OCI-LY1 (cell line): ENCODE measurements around the gene CCL19.
"Not testable (repeated sequence)": the region's sequence is repeated elsewhere in the genome, so short reads cannot be mapped to it uniquely, and the experiment has no call there.

Experiments
- H2AFZ ChIP-seq: fragments of 200-600 bp; sonication (generic), shearing (Covaris generic); 2 replicates; pipeline ENCODE4 v1.6.0; 2014; ENCODE audit warnings: antibody characterized with exemption, mild to moderate bottlenecking, low read length
- H3F3A ChIP-seq: fragments of 200-600 bp; sonication (generic), shearing (Covaris generic); 2 replicates; pipeline ENCODE4 v1.6.0; 2014; ENCODE audit warnings: mild to moderate bottlenecking, antibody characterized with exemption, low read length, moderate library complexity; ENCODE audit not compliant: insufficient read depth
- H3K27ac ChIP-seq: fragments of 200-600 bp; sonication (generic); 2 replicates; pipeline ENCODE4 v1.5.1; 2014; ENCODE audit warnings: low read length, mixed run types, mild to moderate bottlenecking, low read depth; ENCODE audit not compliant: poor library complexity, severe bottlenecking
- H3K27me3 ChIP-seq: fragments of 200-600 bp; sonication (generic); 2 replicates; pipeline ENCODE4 v1.6.0; 2014; ENCODE audit warnings: antibody characterized with exemption, mild to moderate bottlenecking, low read length, moderate library complexity; ENCODE audit not compliant: insufficient read depth
- H3K36me3 ChIP-seq: fragments of 200-600 bp; sonication (generic); 2 replicates; pipeline ENCODE4 v1.6.1; 2014; ENCODE audit warnings: mild to moderate bottlenecking, antibody characterized with exemption, low read length, moderate library complexity, mixed read lengths; ENCODE audit not compliant: insufficient read depth
- H3K4me1 ChIP-seq: fragments of 200-600 bp; sonication (generic); 2 replicates; pipeline ENCODE4 v1.5.1; 2014; ENCODE audit warnings: mild to moderate bottlenecking, low read length, moderate library complexity; ENCODE audit not compliant: insufficient read depth, severe bottlenecking
- H3K4me2 ChIP-seq: fragments of 200-600 bp; sonication (generic), shearing (Covaris generic); 2 replicates; pipeline ENCODE4 v1.6.1; 2014; ENCODE audit warnings: low read length
- H3K4me3 ChIP-seq: fragments of 200-600 bp; sonication (generic); 2 replicates; pipeline ENCODE4 v1.5.1; 2014; ENCODE audit warnings: low read length, low read depth, mild to moderate bottlenecking, mixed read lengths; ENCODE audit not compliant: poor library complexity, severe bottlenecking
- H3K79me2 ChIP-seq: fragments of 200-600 bp; shearing (Covaris generic); 2 replicates; pipeline ENCODE4 v1.6.1; 2016; ENCODE audit warnings: mixed run types, low read length, mixed read lengths; ENCODE audit not compliant: insufficient read depth
- H3K9ac ChIP-seq: fragments of 200-600 bp; sonication (generic), shearing (Covaris generic); 2 replicates; pipeline ENCODE4 v1.6.1; 2014; ENCODE audit warnings: mild to moderate bottlenecking, low read length, mixed read lengths
- H3K9me2 ChIP-seq: fragments of 200-600 bp; sonication (generic), shearing (Covaris generic); 2 replicates; pipeline ENCODE4 v1.6.1; 2014; ENCODE audit warnings: low read depth, mild to moderate bottlenecking, low read length, mixed read lengths
- H3K9me3 ChIP-seq: fragments of 200-600 bp; shearing (Covaris generic); 2 replicates; pipeline ENCODE4 v1.6.1; 2014; ENCODE audit warnings: low read length, mixed read lengths
- H4K20me1 ChIP-seq: fragments of 200-600 bp; sonication (generic), shearing (Covaris generic); 2 replicates; pipeline ENCODE4 v1.6.0; 2016; ENCODE audit warnings: mild to moderate bottlenecking, low read length; ENCODE audit not compliant: insufficient read depth
- EZH2 ChIP-seq: fragments of 200-600 bp; sonication (generic), shearing (Covaris generic); IDR thresholded peaks from 2 replicates; pipeline ENCODE4 v1.8.0; 2017; ENCODE audit warnings: borderline replicate concordance, mixed run types, mild to moderate bottlenecking, antibody characterized with exemption, low read length, moderate library complexity, mixed read lengths
- TF ChIP-seq, protein P1 (sequence below): fragments of 200-600 bp; sonication (generic), shearing (Covaris generic); IDR thresholded peaks from 2 replicates; pipeline ENCODE4 v1.5.1; 2017; ENCODE audit warnings: mild to moderate bottlenecking, antibody characterized with exemption, low read length, moderate library complexity, mixed read lengths

CCL19 gene

DNA sequence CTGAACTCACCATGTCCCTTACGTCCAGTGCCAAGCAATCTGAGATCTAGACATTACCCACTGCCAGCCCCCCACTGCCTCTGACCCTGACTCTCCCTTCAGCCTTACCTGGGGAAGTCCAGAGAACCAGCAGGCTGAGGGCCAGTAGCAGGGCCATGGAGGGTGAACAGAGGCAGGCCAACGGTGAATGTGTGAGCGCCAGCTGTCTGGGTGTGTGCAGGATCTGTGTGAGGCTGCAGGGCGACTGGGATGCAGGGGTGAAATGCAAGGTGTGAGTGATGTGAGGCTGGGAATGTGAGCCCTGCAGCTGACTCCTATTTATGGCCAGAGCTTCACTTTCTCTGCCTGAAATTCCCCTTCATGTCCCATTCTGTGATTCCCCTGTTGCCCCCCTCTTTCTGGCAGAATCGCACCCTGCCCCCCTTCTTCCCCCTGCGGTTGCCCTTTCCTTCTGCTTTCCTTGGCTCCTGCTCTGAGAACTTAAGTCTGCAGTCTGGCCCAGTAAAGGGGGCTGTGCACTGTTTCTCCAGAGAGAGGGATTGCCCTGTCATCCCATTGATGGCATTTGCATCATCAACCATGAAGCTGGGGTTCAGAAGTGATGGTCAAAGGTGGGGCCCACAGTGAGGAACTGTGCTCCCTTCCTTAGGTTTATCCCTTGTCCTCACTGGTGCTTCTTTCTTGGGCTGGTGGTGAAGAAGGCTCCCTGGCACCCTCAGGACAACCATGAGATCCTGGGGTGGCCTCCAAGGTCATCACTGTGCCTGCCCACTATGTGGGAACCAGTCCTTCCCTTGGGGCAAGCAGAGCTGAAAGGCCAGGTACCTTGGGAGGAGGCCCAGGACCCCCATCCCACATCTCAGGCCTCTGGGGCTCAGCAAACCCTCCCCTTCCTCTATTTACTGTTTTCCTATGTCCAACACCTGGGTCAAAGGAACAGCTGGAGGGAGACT lies at the start of gene CCL19:
Gene CCL19 (minus strand): TSS at position 294 of the 953 bp plus-strand sequence. CDS start 137 bp downstream, at position 157.
- no peaks in the 10 kb centered on the region for H3K4me1 ChIP-seq
- no peak within 1 kb of the TSS for H3K4me3 ChIP-seq
- TF ChIP-seq, protein P1, sequence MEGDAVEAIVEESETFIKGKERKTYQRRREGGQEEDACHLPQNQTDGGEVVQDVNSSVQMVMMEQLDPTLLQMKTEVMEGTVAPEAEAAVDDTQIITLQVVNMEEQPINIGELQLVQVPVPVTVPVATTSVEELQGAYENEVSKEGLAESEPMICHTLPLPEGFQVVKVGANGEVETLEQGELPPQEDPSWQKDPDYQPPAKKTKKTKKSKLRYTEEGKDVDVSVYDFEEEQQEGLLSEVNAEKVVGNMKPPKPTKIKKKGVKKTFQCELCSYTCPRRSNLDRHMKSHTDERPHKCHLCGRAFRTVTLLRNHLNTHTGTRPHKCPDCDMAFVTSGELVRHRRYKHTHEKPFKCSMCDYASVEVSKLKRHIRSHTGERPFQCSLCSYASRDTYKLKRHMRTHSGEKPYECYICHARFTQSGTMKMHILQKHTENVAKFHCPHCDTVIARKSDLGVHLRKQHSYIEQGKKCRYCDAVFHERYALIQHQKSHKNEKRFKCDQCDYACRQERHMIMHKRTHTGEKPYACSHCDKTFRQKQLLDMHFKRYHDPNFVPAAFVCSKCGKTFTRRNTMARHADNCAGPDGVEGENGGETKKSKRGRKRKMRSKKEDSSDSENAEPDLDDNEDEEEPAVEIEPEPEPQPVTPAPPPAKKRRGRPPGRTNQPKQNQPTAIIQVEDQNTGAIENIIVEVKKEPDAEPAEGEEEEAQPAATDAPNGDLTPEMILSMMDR: no peak
- no peak for TF ChIP-seq EZH2
- no peak within 1 kb of the TSS for H2AFZ ChIP-seq
- no peaks in the 10 kb centered on the region for H3K9me2 ChIP-seq
- H3K9me3 ChIP-seq: no peaks in the 10 kb centered on the region
- no peaks in the 10 kb centered on the region for H4K20me1 ChIP-seq
- no peak within 1 kb of the TSS for H3K27ac ChIP-seq
- no peaks in the 10 kb centered on the region for H3K27me3 ChIP-seq
- no peak within 1 kb of the TSS for H3K4me2 ChIP-seq
- no peaks in the 10 kb centered on the region for H3K36me3 ChIP-seq
- no peaks in the 10 kb centered on the region for H3F3A ChIP-seq
- no peaks in the 10 kb centered on the region for H3K79me2 ChIP-seq
- no peak within 1 kb of the TSS for H3K9ac ChIP-seq

DNA sequence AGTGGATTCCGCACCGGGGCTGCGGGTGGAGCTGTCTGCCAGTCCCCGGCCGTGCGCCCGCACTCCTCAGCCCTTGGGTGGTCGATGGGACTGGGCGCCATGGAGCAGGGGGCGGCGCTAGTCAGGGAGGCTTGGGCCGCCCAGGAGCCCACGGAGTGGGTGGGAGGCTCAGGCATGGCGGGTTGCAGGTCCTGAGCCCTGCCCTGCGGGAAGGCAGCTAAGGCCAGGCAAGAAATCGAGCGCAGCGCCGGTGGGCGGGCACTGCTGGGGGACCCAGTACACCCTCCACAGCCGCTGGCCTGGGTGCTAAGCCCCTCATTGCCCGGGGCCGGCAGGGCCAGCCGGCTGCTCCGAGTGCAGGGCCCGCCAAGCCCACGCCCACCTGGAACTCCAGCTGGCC lies 49.1 kb upstream of the CCL19 start:
- not testable (repeated sequence) for H3K4me2 ChIP-seq, H3K27me3 ChIP-seq

DNA sequence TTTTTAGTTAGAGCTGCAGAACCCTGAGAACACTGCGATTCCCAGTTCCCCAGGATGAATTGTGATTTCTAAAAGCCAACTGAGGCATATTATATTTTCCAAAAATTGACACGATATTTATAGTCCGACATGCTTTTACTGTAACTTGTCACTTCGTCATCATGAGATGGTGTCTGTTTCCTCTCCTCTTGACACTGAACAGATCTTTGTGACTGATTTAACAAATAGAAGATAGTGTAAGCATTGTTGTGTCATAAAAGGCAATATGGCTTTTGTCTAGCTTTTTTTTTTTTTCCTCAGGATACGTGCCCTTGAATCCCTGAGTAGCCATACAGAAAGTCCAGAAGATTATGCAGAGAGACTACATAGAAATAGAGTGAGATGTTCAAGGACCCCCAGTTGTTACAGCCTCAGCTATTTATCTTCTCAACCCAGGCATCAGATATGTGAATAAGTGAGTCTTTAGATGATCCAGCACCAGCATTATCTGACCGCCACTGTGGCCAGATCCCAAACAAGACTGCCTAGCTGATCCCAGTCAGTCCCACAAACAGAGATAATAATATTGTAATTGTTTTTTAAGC lies 46.7 kb upstream of the CCL19 start:
- no peak overlapping the region for H2AFZ ChIP-seq
- H3K27ac ChIP-seq: no peak overlapping the region
- H4K20me1 ChIP-seq: no peaks in the 10 kb centered on the region
- no peak overlapping the region for H3K9ac ChIP-seq
- H3K36me3 ChIP-seq: no peaks in the 10 kb centered on the region
- H3K4me1 ChIP-seq: no peaks in the 10 kb centered on the region
- H3K4me2 ChIP-seq: no peak overlapping the region
- H3K27me3 ChIP-seq: 0 out of 2 replicates have a peak, but pooled peaks cover 5% of the 10 kb centered on the region
- H3F3A ChIP-seq: no peaks in the 10 kb centered on the region
- H3K9me3 ChIP-seq: no peaks in the 10 kb centered on the region
- TF ChIP-seq, protein P1: no peak
- no peak for TF ChIP-seq EZH2
- no peak overlapping the region for H3K4me3 ChIP-seq
- H3K9me2 ChIP-seq: no peaks in the 10 kb centered on the region
- no peaks in the 10 kb centered on the region for H3K79me2 ChIP-seq

More for the DNA sequence above, 49.1 kb upstream of the CCL19 start:
- not testable (repeated sequence) for H3K27ac ChIP-seq, H3K9me3 ChIP-seq, H3F3A ChIP-seq, H3K79me2 ChIP-seq, H3K36me3 ChIP-seq, H2AFZ ChIP-seq, H3K9me2 ChIP-seq, H4K20me1 ChIP-seq, H3K9ac ChIP-seq, H3K4me3 ChIP-seq, H3K4me1 ChIP-seq
